ENCODE data around the gene GPR39. TPM values are rescaled to one million over a fixed set of nuclear protein-coding genes. Genes with fewer than 3 reads are reported as not detected.

The GPR39 gene
- polyA plus RNA-seq, 4 donors: 3.8 to 12.6 (median 5.3) TPM

DNA sequence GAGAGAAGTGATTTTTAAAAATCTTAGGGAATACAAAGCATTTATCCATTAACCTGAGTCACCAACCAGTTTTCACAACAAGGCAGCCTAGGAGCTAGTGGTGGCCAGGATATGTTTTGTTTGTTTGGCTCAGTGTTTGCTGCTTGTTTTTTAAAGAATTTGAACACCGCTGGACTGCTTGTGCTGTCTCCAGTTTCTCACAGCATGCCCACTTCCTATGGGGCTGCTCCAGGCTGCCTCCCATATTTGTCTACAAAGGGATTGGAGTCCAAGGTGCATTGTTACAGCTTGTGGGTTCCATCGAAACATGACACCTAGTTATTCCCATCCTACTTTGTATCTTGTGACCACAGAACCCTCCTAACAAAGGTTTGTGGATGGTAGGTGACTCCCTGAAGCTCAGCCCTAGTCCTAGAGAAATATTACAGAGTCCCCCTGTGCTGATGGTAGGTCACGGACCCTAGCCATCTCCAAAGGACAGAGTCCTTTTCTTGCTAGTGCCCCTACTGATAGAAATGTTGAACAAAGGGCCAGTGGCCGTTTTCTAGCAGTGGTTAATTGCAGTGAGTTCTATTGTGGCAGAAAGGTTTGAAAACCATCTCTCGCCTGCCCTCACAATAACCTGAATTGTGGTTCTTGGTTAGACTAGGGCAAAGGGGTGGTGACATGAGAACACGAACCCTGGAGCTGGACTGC lies 23.2 kb downstream of the GPR39 start:
- Histone ChIP-seq H3K4me3 (ENCODE audit: low read depth in 1 of 3, low read length in 3 of 3) (no peak overlapping the region), H3K36me3 (ENCODE audit: control insufficient read depth in 3 of 3, insufficient read depth in 2 of 3, low read depth in 1 of 3, low read length in 3 of 3) (no peaks in the 10 kb centered on the region), H3K9me3 (ENCODE audit: control insufficient read depth in 2 of 2, insufficient read depth in 1 of 2, low read depth in 1 of 2, low read length in 1 of 2) (no peaks in the 10 kb centered on the region), H3K27me3 (ENCODE audit: control insufficient read depth in 3 of 3, insufficient read depth in 3 of 3, low read length in 3 of 3) (no peaks in the 10 kb centered on the region), H3K27ac (ENCODE audit: low read depth in 1 of 3, low read length in 2 of 3) (no peak overlapping the region), H3K4me1 (ENCODE audit: control insufficient read depth in 3 of 3, insufficient read depth in 2 of 3, low read depth in 1 of 3, low read length in 2 of 3) (no peaks in the 10 kb centered on the region)
- no peak for FAIRE-seq
- 64 to 74% (median 67%) methylated on average over 6 of the region's 6 CpGs for WGBS, 3 donors
- DNase-seq: peak in 1 of 2 donors; percentile 57

- H3K27ac ChIP-seq (ENCODE audit: low read depth in 1 of 3, low read length in 2 of 3): no peak overlapping the region
- WGBS, 3 donors: 70 to 90% (median 84%) methylated on average over 1 of the region's 1 CpG
- FAIRE-seq: no peak
These were observed 24.4 kb downstream of the GPR39 start for GRCh38 chr2:132441051-132441450.

DNA sequence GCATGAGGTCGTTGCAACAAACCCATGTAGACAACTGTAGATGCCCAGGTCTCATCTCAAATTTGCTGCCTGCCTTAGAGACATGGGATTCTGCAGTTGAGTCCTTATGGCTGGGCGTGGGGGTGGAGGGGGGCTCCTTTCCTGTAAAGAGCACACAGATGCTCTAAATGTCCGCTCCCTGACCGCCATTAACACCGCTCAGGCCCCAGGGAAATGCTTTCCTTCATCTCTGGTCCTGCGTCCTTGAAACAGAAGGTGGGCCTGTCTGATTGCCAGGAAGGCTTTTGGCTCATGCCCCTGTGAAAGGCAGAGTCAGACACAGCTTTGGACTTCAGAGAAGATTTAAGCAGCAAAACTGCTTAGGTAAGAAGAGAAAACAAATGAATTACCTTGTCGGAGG lies 25.7 kb downstream of the GPR39 start:
- no peaks in the 10 kb centered on the region for H3K27me3 ChIP-seq (ENCODE audit: control insufficient read depth in 3 of 3, insufficient read depth in 3 of 3, low read length in 3 of 3)
- no peaks in the 10 kb centered on the region for H3K9me3 ChIP-seq (ENCODE audit: control insufficient read depth in 2 of 2, insufficient read depth in 1 of 2, low read depth in 1 of 2, low read length in 1 of 2)
- no peaks in the 10 kb centered on the region for H3K36me3 ChIP-seq (ENCODE audit: control insufficient read depth in 3 of 3, insufficient read depth in 2 of 3, low read depth in 1 of 3, low read length in 3 of 3)
- 76 to 83% (median 79%) methylated on average over 7 of the region's 7 CpGs for WGBS, 3 donors
- FAIRE-seq: no peak
- DNase-seq: no peak
- H3K4me3 ChIP-seq (ENCODE audit: low read depth in 1 of 3, low read length in 3 of 3): no peak overlapping the region
- no peak overlapping the region for H3K27ac ChIP-seq (ENCODE audit: low read depth in 1 of 3, low read length in 2 of 3)
- no peaks in the 10 kb centered on the region for H3K4me1 ChIP-seq (ENCODE audit: control insufficient read depth in 3 of 3, insufficient read depth in 2 of 3, low read depth in 1 of 3, low read length in 2 of 3)

More at GRCh38 chr2:132441051-132441450, 24.4 kb downstream of the GPR39 start:
- H3K36me3 ChIP-seq (ENCODE audit: control insufficient read depth in 3 of 3, insufficient read depth in 2 of 3, low read depth in 1 of 3, low read length in 3 of 3): no peaks in the 10 kb centered on the region
- no peak for DNase-seq
- no peaks in the 10 kb centered on the region for H3K9me3 ChIP-seq (ENCODE audit: control insufficient read depth in 2 of 2, insufficient read depth in 1 of 2, low read depth in 1 of 2, low read length in 1 of 2)
- no peaks in the 10 kb centered on the region for H3K27me3 ChIP-seq (ENCODE audit: control insufficient read depth in 3 of 3, insufficient read depth in 3 of 3, low read length in 3 of 3)
- H3K4me1 ChIP-seq (ENCODE audit: control insufficient read depth in 3 of 3, insufficient read depth in 2 of 3, low read depth in 1 of 3, low read length in 2 of 3): no peaks in the 10 kb centered on the region
- H3K4me3 ChIP-seq (ENCODE audit: low read depth in 1 of 3, low read length in 3 of 3): no peak overlapping the region

DNA sequence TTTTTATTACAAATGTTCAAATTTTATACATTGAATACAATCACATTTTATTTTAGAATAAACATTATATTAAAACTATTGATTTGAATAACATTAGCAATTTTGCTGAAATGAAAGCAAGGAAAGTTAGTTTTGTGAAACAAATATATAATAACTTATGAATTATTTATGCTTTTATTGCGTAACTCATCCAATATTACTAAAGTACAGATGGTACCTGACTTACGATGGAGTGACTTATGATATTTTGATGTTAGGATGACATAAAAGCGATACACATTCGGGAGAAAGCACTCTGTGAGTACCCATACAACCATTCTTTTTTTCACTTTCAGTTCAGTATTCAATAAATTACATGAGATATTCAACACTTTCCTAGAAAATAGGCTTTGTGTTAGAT lies 26.5 kb downstream of the GPR39 start:
- 78 to 95% (median 88%) methylated on average over 4 of the region's 4 CpGs for WGBS, 3 donors
- no peaks in the 10 kb centered on the region for H3K4me1 ChIP-seq (ENCODE audit: control insufficient read depth in 3 of 3, insufficient read depth in 2 of 3, low read depth in 1 of 3, low read length in 2 of 3)
- no peaks in the 10 kb centered on the region for H3K36me3 ChIP-seq (ENCODE audit: control insufficient read depth in 3 of 3, insufficient read depth in 2 of 3, low read depth in 1 of 3, low read length in 3 of 3)
- FAIRE-seq: peak; percentile 95
- H3K27ac ChIP-seq (ENCODE audit: low read depth in 1 of 3, low read length in 2 of 3): no peak overlapping the region
- H3K4me3 ChIP-seq (ENCODE audit: low read depth in 1 of 3, low read length in 3 of 3): no peak overlapping the region
- H3K27me3 ChIP-seq (ENCODE audit: control insufficient read depth in 3 of 3, insufficient read depth in 3 of 3, low read length in 3 of 3): no peaks in the 10 kb centered on the region
- DNase-seq: no peak
- no peaks in the 10 kb centered on the region for H3K9me3 ChIP-seq (ENCODE audit: control insufficient read depth in 2 of 2, insufficient read depth in 1 of 2, low read depth in 1 of 2, low read length in 1 of 2)

DNA sequence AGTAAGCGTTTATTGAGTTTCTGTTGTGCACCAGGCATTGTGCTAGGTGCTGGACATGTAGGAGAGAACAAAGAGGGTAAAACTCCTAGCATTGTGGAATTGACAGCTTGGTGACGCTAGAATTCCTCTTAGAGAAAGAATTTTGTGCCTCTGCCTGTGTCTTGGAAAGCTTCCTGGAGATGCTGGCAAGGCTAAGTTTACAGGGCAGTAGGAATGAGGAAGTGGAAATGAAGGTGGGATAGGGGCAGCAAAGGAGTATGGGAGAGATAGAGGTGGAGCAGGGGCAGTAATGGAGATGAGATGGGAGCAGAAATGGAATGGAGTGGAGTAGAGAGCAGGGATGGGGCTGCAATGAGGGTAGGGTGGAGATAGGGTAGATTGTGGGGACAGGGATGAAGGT lies 29.8 kb downstream of the GPR39 start:
- H3K27ac ChIP-seq (ENCODE audit: low read depth in 1 of 3, low read length in 2 of 3): no peak overlapping the region
- DNase-seq: no peak
- H3K9me3 ChIP-seq (ENCODE audit: control insufficient read depth in 2 of 2, insufficient read depth in 1 of 2, low read depth in 1 of 2, low read length in 1 of 2): no peaks in the 10 kb centered on the region
- no peaks in the 10 kb centered on the region for H3K4me1 ChIP-seq (ENCODE audit: control insufficient read depth in 3 of 3, insufficient read depth in 2 of 3, low read depth in 1 of 3, low read length in 2 of 3)
- WGBS, 3 donors: 81 to 95% (median 85%) methylated on average over 2 of the region's 2 CpGs
- no peak for FAIRE-seq
- H3K36me3 ChIP-seq (ENCODE audit: control insufficient read depth in 3 of 3, insufficient read depth in 2 of 3, low read depth in 1 of 3, low read length in 3 of 3): peaks cover 0 to 3% (median 0%) of the 10 kb centered on the region in 3 donors
- H3K4me3 ChIP-seq (ENCODE audit: low read depth in 1 of 3, low read length in 3 of 3): no peak overlapping the region
- no peaks in the 10 kb centered on the region for H3K27me3 ChIP-seq (ENCODE audit: control insufficient read depth in 3 of 3, insufficient read depth in 3 of 3, low read length in 3 of 3)

DNA sequence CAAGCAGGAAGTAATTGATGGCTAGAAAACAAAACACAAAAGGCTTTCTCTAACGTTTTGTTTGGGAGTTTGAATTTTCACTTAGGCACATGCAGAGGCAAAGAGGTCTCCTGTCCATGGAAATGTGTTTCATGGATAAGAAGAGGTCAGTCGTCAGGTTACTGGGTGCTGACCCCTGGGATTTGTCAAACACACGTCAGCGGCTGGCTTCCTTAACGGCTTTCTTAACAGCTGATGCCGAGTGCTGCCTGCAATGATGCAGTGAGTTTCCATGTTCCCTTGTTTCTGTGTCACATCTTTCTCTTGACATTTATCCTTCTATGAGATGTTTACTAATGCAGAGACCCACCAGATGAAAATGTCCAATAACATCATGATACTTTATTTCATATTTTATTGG lies 31.7 kb downstream of the GPR39 start:
- FAIRE-seq (no peak), DNase-seq (no peak)
- H3K36me3 ChIP-seq (ENCODE audit: control insufficient read depth in 3 of 3, insufficient read depth in 2 of 3, low read depth in 1 of 3, low read length in 3 of 3): peaks cover 0 to 3% (median 0%) of the 10 kb centered on the region in 3 donors
- WGBS, 3 donors: 35 to 69% (median 58%) methylated on average over 6 of the region's 6 CpGs
- H3K9me3 ChIP-seq (ENCODE audit: control insufficient read depth in 2 of 2, insufficient read depth in 1 of 2, low read depth in 1 of 2, low read length in 1 of 2): no peaks in the 10 kb centered on the region
- H3K27ac ChIP-seq (ENCODE audit: low read depth in 1 of 3, low read length in 2 of 3): no peak overlapping the region
- no peak overlapping the region for H3K4me3 ChIP-seq (ENCODE audit: low read depth in 1 of 3, low read length in 3 of 3)
- no peaks in the 10 kb centered on the region for H3K27me3 ChIP-seq (ENCODE audit: control insufficient read depth in 3 of 3, insufficient read depth in 3 of 3, low read length in 3 of 3)
- H3K4me1 ChIP-seq (ENCODE audit: control insufficient read depth in 3 of 3, insufficient read depth in 2 of 3, low read depth in 1 of 3, low read length in 2 of 3): no peaks in the 10 kb centered on the region

DNA sequence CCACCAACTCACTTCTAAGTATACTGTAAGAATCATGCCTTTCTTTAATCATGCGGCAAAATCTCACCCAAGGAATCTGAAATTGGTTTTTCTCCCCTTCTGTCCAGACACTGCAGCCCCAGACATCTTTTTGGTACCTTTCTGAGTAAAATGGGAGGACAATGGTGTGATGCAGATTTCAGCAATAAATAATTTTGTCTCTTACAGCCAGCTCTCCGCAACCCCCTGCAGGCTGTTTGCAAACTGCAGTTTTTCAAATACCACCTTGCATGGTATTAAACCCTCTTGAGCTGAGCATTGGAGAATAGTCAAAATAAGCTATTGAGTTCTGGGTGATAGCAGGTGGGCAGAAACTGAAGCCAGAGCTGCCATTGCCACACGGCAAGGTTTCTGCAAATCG lies 32.2 kb downstream of the GPR39 start:
- Histone ChIP-seq H3K4me1 (ENCODE audit: control insufficient read depth in 3 of 3, insufficient read depth in 2 of 3, low read depth in 1 of 3, low read length in 2 of 3) (no peaks in the 10 kb centered on the region), H3K4me3 (ENCODE audit: low read depth in 1 of 3, low read length in 3 of 3) (no peak overlapping the region), H3K27me3 (ENCODE audit: control insufficient read depth in 3 of 3, insufficient read depth in 3 of 3, low read length in 3 of 3) (no peaks in the 10 kb centered on the region), H3K36me3 (ENCODE audit: control insufficient read depth in 3 of 3, insufficient read depth in 2 of 3, low read depth in 1 of 3, low read length in 3 of 3) (peaks cover 0 to 3% (median 0%) of the 10 kb centered on the region in 3 donors), H3K9me3 (ENCODE audit: control insufficient read depth in 2 of 2, insufficient read depth in 1 of 2, low read depth in 1 of 2, low read length in 1 of 2) (no peaks in the 10 kb centered on the region), H3K27ac (ENCODE audit: low read depth in 1 of 3, low read length in 2 of 3) (no peak overlapping the region)
- DNase-seq (peak; percentile 16 to 47), FAIRE-seq (no peak)
- 83 to 92% (median 90%) methylated on average over 4 of the region's 4 CpGs for WGBS, 3 donors

DNA sequence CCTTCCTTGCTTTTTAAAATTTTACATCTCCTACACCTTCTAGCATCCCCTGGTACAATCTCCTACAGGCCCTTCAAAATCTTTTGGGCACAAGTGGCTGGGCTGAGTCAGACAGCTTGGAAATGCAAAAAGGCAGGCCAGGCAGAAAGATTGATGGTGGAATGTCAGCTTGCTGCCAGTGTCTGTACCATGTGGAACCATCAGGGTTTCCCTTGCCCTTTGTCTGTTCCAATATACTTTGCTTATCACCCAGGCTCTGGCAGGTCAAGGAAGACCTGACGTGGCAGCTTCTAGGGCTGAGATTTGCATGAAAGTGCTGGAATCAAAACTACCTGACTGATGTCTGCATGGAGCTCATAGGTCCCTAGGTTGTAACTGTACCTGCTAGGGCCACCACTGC lies 33.3 kb downstream of the GPR39 start:
- DNase-seq: no peak
- 50 to 68% (median 61%) methylated on average over 1 of the region's 1 CpG for WGBS, 3 donors
- H3K9me3 ChIP-seq (ENCODE audit: control insufficient read depth in 2 of 2, insufficient read depth in 1 of 2, low read depth in 1 of 2, low read length in 1 of 2): no peaks in the 10 kb centered on the region

DNA sequence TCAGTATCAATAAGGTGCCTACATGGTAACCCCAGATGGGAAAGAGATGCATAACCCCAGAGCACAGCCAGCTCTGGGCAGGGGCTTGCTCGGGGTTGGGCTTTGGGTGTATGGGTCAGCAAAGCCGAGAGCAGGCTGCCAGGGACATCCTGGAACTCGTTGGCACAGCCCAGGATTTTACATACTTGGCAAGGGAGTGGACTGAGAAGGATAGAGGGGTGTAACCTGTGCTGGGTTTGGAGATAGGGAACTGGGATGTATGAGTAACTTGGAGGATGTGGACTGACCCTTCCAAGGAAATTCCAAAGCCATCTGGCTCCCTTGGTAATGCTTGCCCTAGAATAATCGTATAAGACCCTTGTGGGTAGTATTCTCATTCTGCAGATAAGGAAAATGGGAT lies 44.2 kb downstream of the GPR39 start:
- DNase-seq (no peak), FAIRE-seq (no peak)
- H3K27me3 ChIP-seq (ENCODE audit: control insufficient read depth in 3 of 3, insufficient read depth in 3 of 3, low read length in 3 of 3): no peaks in the 10 kb centered on the region
- no peaks in the 10 kb centered on the region for H3K4me1 ChIP-seq (ENCODE audit: control insufficient read depth in 3 of 3, insufficient read depth in 2 of 3, low read depth in 1 of 3, low read length in 2 of 3)
- 69 to 92% (median 77%) methylated on average over 4 of the region's 4 CpGs for WGBS, 3 donors
- no peaks in the 10 kb centered on the region for H3K36me3 ChIP-seq (ENCODE audit: control insufficient read depth in 3 of 3, insufficient read depth in 2 of 3, low read depth in 1 of 3, low read length in 3 of 3)
- H3K27ac ChIP-seq (ENCODE audit: low read depth in 1 of 3, low read length in 2 of 3): no peak overlapping the region
- H3K9me3 ChIP-seq (ENCODE audit: control insufficient read depth in 2 of 2, insufficient read depth in 1 of 2, low read depth in 1 of 2, low read length in 1 of 2): peaks cover 3 to 54% of the 10 kb centered on the region in 2 donors
- no peak overlapping the region for H3K4me3 ChIP-seq (ENCODE audit: low read depth in 1 of 3, low read length in 3 of 3)

More for the DNA sequence above, 33.3 kb downstream of the GPR39 start:
- Histone ChIP-seq H3K36me3 (ENCODE audit: control insufficient read depth in 3 of 3, insufficient read depth in 2 of 3, low read depth in 1 of 3, low read length in 3 of 3) (peaks cover 0 to 3% (median 0%) of the 10 kb centered on the region in 3 donors), H3K27ac (ENCODE audit: low read depth in 1 of 3, low read length in 2 of 3) (no peak overlapping the region), H3K4me3 (ENCODE audit: low read depth in 1 of 3, low read length in 3 of 3) (no peak overlapping the region), H3K27me3 (ENCODE audit: control insufficient read depth in 3 of 3, insufficient read depth in 3 of 3, low read length in 3 of 3) (no peaks in the 10 kb centered on the region), H3K4me1 (ENCODE audit: control insufficient read depth in 3 of 3, insufficient read depth in 2 of 3, low read depth in 1 of 3, low read length in 2 of 3) (no peaks in the 10 kb centered on the region)
- FAIRE-seq: no peak
